GM12872 (cell line): Measurements from ENCODE around the gene RPRD1B.

Experiments
- TF ChIP-seq, protein P1 (sequence below): IDR thresholded peaks from 3 replicates; pipeline ENCODE4 v1.5.1; 2011; ENCODE audit warnings: low read depth, mild to moderate bottlenecking, low read length, moderate library complexity; ENCODE audit not compliant: insufficient read depth

RPRD1B gene

DNA sequence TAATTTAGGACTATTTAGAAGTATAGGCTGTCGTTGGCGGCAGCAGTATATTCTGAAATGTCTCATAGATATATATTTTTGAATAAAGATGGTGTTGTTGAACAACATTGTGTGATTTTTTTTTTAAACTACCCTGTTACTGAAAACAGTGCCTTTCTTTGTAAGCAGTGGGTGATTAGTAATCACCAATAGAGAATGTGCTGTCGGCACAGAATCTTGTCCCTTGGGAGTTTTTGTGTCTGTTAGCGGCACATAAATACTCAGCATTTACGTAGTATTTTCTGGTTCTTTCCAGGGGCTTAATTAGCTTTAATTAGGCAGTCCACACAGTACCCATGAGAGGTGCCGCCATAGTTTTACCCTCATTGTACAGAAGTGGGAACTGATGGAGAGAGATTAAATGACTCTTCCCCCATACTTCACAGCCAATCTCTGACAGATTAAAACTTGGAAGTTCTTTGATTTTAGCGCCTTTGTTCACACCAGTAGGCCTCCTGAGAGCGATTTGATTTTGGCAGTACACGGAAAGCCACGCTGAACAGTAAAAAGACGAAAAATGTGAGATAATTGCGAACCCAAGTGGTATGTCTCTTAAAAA is 58.8 kb downstream of the RPRD1B start:
- TF ChIP-seq, protein P1, sequence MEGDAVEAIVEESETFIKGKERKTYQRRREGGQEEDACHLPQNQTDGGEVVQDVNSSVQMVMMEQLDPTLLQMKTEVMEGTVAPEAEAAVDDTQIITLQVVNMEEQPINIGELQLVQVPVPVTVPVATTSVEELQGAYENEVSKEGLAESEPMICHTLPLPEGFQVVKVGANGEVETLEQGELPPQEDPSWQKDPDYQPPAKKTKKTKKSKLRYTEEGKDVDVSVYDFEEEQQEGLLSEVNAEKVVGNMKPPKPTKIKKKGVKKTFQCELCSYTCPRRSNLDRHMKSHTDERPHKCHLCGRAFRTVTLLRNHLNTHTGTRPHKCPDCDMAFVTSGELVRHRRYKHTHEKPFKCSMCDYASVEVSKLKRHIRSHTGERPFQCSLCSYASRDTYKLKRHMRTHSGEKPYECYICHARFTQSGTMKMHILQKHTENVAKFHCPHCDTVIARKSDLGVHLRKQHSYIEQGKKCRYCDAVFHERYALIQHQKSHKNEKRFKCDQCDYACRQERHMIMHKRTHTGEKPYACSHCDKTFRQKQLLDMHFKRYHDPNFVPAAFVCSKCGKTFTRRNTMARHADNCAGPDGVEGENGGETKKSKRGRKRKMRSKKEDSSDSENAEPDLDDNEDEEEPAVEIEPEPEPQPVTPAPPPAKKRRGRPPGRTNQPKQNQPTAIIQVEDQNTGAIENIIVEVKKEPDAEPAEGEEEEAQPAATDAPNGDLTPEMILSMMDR = no peak

DNA sequence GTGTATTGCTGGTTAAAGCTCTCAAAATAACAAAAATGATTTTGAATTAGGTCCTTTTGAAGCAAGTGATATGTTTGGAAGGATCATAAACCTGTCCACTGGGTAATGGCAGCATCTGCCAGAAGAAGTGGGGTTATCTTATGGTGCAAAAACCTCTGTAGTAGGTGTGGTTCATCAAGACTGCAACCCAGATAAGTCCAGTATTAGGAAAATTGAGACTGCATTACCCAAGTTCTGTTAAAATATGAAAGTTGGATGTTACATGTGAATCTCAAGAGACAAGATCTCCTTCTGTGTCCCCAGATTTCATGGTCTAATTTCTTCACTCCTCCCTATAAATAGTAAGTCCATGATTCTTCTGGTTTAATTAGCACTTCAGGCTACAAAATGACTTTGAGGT is 59.4 kb downstream of the RPRD1B start:
- TF ChIP-seq, protein P1 = no peak

DNA sequence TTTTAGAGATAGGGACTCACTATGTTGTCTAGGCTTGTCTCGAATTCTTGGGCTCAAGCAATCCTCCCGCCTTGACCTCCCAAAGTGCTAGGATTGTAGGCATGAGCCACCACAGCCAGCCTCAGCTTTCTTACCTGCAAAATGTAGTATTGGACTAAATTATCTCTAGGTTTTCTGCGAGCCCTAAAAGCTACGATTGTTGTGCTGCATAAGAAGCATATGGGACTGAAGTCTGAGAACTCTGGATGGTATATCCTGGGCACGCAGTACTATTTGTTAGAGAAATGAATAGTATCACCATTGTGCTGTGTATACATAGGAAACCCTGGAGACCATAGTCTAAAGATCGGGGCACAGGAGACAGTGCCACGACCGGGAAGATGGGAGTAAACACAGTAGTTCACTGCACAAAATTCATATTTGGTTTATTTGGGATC is 60.1 kb downstream of the RPRD1B start:
- TF ChIP-seq, protein P1 = no peak

DNA sequence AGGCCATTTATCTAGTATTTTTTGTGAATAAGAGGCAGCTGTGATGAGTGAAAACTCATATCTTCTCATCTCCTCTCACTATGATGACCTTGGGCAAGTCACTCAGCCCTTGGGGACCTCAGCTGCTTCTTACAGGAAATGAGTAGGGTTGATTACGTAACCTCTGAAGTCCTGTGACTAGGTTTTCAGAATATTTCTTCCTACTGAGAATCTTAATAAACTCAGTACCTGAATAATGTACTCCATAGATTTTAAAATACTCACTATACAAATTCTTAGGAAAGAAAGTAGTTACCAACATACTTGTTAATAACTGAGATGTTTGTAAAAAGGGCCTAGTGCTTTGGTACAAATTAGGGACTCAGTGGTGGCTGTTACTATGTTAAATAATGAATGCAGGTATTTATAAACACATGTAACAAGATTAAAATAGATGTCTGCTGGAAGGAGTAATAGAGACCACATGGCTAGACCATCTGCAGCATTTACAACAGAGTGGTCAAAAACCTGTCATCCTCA is 60.9 kb downstream of the RPRD1B start:
- TF ChIP-seq, protein P1 = no peak

DNA sequence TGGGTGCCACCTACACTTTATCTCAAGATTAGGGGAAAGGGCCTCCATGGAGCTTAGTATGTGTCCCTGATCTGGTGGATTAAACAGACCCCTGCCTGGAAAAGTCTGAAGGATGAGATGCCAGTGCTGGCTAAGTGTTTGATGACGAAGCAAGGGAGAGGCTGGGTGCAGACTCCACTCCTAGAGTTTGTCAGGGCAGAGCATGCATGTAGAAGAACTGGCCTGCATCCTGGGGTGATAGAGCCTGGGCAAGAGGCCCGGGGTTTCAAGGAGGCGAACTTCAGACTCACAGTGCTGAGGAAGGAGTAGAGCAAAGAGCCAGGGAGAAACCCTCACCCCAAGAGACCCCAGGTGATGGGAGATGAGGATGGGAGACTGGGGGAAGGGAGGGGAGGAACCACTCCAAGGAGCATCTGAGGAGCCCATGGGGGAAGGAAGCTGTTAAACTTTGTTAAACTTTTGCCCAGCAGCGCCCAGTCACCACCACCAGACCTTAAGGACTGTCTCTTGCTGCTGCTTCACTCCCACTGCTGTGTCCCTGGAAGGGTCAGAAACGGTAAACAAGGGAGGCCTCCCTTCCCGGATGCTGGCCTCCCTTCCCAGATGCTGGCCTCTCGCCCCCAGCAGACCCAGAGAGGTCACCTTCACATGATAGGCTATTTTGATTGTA is 61.6 kb downstream of the RPRD1B start:
- TF ChIP-seq, protein P1 = no peak

DNA sequence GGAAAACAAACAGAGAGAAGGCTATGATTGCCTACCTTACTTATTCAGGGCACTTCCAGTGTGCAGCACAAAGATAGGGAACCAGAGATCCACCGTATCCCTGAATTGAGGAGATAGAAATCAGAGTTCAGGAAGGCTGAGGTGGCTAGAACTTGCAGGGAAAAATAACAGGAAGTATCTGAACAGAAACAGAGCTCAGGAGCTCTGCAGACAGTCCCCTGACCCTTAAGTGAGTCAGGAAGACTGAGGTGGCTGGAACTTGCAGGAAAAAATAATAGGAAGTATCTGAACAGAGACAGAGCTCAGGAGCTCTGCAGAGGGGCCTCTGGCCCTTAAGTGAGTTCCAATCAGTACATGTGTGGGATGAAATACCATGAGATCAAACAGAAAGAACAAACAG is 65.4 kb downstream of the RPRD1B start:
- TF ChIP-seq, protein P1 = no peak

DNA sequence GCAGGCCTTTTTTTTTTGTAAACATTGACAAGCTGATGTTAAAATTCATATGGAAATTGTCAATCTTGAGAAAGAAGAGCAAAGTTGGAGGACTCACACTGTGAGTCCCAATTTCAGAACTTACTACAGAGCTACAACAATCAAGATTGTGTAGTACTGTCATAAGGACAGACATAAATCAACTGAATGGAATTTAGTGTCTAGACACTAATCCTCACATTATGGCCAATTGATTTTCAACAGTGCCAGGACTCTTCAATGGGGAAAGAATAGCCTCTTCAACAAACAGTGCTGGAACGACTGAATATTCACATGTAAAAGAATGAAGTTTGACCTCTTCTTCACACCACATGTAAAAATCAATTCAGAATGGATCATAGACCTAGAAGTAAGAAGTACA is 70.7 kb downstream of the RPRD1B start:
- TF ChIP-seq, protein P1 = no peak
